ENCODE data around the gene SYCE3. TPM values are rescaled to one million over a fixed set of nuclear protein-coding genes. Genes with fewer than 3 reads are reported as not detected.

Gene SYCE3
- total RNA-seq, 1 donor from 2014 or later = not detected

DNA sequence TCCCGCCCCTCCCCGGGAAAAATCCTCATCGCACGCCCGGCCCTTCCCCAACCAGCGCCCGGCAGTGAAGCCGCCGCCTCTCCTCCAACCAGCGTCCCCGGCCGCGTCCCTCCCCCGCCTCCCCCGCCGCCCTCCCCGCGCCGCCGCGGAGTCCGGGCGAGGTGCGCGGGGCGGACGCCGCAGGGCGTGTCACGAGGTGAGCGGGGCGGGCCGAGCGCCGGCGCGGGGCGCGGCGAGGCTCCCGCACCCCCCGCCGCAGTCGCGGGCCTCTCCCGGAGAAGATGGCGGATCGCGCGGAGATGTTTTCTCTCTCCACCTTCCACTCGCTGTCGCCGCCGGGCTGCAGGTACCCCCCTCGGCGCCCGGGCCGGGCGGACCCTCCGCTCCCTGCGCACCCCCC is 37.8 kb upstream of the SYCE3 start, which contains the start of gene MAPK8IP2:
Gene MAPK8IP2, plus strand, starts transcription at position 256 of the 400 bp plus-strand sequence. Its CDS starts 26 bp downstream, at position 282.
- DNase-seq = no peak

DNA sequence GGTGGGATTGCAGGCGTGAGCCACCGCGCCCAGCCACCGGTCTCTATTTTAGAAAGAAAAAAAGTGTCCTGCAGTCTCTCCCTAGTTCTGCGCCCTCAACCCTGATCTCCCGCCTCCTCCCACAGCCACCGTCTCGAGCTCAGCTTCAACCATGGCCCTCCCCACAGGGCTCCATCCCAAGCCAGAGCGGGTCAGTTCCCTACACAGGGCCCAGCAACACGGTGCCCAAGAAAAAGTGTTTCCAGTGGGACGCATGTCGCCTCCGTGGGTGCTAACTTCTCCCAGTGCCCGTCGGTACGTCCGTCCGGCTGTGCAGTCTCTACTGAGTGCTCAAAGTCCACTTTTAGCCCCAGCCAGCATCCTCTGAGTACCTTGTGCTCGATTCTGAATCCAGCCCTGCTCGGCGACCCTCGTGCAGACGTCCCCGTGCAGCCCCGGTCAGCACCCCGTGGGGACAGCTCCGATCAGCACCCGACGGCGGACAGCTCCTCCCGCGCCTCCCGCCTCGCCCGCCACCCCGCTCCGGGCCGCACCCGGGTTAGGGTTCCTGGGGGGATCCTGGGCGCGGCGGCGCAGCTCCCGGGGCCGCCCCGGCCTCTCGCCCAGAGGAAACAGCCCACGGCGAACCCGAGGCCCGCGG is 37.2 kb upstream of the SYCE3 start:
- no peak for DNase-seq

DNA sequence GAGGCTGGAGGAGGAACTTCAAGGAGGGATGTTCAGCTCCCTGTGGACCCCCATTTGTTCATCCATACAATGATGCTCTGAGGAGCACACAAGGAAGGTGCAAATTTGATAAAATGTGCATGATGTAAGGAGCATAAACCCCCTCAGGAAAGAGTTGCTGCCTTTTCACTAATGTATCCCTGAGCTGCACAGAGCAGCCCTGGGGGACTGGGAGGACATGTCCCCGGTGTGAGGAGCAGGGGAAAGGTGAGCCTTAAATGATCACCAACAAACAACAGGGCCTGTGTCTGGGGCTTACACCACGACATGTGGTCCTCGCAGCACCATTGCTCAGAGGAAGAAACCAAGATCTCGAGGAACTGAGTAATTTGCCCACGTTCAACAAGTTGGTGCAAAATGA is 34.4 kb upstream of the SYCE3 start:
- DNase-seq = no peak

DNA sequence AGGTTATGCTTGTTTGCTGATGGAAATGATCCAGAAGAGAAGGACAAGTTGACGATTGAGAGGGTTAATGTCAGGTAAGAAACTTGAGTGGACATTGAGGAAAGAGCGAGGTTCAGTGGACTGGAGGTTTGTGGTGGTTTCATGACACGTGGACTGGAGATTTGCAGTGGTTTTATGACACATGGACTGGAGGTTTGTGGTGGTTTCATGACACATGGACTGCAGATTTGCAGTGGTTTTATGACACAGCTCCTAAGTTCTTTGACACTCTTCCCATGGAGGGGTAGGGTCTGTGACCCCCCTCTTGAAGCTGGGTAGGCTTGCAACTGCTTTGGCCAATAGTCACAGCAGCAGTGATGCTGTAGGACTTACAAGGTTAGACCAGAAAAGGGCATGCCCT is 32.5 kb upstream of the SYCE3 start:
- DNase-seq = no peak

DNA sequence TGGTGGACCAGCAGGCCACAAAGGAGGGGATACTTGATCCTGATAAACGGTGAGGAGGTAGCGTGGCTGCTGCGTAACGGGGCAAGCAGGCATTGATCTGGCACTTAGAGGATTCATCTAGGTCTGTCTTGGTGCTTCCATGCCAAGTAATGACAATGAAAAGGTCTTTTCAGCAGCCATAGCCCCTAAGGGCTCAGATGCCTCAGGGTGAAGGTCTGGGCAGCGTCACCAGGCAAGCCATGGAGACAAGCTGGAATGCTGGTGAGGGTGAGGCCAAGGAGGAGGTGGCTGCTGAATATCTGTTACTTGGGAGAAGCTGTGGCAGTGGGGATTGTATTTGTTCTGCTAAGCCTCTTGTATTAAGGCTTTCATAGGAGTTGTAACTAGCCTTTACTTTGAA is 24.7 kb upstream of the SYCE3 start:
- no peak for DNase-seq

DNA sequence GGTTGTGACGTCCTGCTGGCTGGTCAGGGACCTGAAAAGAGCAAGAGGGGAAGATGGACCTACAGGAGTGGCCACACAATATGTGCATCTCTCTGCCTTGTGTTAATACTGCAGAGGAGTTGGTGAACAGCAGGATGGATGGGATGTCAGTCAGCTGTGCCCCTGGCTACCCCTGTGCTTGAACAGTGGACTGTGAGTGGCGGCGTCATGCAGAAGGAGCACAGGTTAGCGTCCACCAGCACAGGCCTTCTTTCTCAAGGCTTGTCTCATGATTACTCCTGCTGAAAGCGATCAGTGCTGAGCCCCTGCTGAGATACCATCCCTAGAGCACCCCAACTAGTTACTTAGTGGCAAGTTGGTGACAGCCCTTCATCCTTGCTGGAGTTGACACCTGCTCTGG is 23.7 kb upstream of the SYCE3 start:
- no peak for DNase-seq

DNA sequence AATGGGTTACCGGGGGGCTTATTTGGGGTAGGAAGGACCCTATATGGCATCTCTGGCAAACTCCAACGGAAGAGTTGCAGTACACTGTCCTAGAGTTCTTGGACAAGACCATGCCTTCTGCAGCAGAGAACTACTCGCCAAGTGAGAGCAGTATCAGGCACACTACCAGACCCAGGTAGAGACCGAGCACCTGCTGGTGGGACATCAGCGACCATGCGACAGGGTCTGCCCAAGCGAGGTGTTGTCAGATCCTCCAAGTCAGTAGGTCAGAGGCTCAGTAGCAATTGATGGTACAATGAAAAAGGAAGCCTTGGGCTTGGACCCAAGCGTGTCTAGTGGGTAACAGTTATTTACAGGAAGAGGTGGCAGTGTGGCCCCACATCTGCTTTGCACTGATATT is 23.1 kb upstream of the SYCE3 start:
- DNase-seq = no peak

DNA sequence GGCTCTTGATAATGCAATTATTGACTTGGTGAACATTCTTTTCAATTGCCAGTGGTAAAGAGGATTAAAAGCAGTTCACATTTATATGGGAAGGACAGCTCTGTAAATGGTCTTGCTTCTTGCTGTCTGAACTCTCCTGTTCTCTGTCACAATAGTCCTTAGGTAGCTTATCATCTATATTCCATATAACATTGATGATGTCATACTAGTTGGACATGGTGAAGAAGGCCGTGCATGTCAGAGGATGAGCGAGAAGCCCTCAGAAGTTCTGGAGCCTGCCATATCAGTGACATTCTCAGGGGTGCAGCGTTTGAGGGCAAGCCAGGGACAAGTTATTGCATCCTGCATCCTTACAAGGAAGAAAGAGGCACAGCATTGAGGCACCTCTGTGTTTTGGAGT is 22.5 kb upstream of the SYCE3 start:
- DNase-seq = no peak

DNA sequence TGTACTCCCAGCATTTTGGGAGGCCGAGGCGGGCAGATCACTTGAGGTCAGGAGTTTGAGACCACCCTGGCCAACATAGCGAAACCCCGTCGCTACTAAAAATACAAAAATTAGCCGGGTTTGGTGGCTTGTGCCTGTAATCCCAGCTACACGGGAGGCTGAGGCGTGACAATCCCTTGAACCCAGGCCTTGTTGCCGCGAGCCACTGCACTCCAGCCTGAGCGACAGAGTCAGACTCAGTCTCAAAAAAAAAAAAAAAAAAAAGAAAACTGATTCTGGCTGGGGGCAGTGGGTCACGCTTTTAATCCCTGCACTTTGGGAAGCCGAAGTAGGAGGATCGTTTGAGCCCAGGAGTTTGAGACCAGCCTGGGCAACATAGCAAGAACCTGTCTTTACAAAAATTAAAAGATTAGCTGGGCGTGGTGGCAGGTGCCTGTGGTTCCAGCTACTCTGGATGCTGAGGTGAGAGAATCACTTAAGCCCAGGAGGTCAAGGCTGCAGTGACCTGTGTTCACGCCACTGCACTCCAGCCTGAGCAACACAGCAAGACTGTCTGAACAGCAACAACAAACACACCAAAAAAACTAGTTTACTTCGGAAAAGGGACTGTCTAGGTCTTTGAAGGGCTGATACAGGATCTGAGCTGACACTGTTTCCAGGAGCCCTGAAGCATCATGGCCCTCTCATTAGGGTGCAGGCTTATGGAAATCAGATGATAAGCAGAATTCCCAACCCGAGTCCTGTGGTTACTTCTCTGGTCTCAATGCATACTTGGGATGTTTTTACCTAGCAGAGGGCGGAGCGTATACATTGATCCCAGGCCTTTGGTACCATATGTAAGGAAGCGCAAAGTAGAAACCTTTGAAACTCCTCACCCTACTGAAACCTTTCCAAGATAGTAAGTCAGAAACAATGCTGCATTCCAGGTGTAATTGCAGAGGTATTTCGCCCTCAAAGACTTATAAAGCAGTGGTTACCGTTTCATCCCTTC is 21.7 kb upstream of the SYCE3 start:
- no peak for DNase-seq

DNA sequence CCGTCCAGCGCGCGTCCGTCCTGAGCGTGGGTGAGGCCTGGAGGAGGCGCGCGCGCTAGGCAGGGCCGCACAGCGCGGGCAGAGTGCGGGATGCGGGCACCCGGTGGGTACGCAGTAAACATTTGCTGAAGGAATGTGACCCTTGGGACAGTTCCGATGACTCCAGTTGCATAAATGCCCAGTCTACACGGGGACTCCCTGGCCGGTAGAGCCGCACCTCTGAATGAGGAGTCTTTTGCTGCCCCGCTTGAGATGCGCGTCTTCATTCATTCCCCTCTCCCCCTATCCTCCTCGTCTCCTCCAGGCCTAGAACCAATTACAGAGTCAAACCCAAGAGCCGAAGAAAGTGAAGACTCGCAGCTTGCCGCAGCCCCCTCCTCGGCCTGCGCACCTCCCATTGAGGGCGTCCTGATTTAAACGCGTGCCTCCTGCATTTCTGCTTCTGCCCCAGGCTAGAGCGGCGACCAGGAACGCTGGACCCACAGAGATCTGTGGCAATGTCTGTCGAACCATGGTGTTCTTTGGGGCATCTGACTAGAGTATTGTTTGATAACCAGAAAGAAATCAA is 20.7 kb upstream of the SYCE3 start:
- DNase-seq = peak; percentile 45

DNA sequence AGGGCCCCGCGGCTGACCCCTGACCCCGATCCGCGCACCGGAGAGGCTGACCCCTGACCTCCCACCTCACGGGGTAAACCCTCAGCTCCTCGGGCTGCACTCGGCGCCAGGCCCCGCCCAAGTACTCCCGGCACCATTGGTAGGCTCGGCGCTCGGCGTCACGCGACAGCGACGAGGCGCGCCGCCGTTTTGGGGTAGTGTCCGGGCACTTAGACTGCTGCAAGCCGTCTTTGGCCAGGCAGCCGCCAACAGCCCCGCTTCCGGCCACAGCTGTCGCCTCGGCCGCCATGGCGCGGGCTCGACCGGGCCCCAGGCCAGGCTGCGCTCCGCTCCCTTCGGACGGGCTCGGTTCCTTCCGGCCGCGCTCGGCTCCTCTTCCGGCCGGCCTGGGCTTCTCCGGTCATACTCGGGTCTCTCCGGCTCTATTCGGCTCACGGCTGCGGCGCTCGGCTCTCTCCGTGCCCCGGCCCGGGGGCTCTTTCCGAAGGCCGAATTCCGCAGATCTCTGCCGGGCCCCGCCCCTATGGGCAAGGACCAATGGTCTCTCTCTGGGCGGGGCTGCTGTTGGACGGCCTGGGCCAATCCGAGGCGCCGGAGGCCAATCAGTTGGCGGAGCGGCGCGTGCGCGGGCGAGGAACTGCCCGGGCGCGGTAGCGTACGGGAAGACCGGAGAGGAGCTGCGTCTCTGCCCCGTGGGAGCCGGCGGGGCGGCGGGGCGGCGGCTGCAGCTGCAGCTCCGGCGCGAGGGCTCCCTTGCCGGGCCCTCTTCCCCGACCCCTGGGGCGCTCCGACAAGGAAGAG is 20.0 kb upstream of the SYCE3 start, which contains the start of gene CHKB:
Gene CHKB, minus strand, starts transcription at position 357 of the 801 bp plus-strand sequence. Its CDS starts 68 bp downstream, at position 289.
- DNase-seq = peak; percentile 99

DNA sequence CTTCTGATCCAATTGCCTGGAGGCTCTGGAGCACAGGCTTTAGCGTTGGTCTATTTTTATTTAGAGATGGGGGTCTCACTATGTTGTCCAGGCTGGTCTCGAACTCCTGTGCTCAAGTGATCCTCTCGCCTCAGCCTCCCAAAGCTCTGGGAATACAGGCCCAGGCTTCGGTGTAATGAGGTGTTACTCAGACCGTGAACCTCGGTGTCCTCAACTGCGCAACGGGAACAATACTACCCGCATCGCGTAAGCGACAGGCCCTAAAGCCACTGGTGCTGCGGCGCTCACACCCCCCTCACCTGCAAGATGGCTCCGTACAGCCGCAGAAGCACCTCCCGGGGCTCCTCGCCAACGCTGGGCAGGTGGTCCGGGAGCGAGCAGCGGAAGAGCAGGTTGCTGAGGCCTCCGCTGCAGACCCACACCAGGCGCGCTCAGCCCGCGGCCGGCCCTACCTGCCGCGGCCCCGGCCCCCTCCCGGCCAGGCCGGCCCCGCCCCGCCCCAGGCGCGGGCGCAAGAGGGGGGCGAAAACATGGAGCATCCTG is 19.3 kb upstream of the SYCE3 start:
- no peak for DNase-seq

DNA sequence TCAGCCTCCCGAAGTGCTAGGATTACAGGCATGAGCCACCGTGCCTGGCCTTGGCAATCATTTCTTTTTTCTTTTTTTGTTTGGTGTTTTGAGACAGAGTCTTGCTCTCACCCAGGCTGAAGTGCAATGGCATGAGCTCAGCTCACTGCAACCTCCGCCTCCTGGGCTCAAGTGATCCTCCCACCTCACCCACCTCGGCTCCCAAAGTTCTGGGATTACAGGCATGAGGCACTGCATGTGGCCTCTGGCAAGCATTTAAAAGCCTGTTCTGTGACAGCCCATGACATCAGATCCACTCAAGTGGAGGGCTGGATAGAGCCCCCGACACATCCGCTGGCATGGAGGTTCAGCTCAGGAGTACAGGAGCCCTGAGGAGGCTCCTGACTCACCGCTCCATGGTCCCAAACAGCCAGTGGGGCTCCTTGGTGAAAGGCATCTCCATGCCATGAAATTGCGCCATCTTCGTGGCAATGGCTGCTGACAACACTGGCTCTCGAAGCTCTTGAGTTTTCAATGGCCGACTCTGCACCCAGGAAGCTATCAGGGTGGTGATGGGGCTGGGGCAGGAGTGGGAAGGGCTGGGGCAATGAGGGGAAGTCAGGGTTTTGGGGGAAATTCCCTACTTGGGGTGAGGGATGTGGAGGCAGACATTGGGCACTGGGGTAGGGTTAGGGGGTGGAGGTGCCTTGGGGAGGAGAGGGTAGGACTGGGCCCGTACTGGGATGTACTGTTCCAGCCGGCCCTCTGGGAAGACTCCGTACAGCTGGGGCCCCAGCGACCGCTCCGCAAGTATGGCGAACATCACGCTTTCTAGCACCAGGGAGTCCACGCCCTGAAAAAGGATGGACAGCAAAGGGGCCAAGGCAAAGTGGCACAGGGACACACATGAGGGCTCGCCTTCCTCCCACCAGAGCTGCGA is 18.6 kb upstream of the SYCE3 start:
- DNase-seq = no peak

DNA sequence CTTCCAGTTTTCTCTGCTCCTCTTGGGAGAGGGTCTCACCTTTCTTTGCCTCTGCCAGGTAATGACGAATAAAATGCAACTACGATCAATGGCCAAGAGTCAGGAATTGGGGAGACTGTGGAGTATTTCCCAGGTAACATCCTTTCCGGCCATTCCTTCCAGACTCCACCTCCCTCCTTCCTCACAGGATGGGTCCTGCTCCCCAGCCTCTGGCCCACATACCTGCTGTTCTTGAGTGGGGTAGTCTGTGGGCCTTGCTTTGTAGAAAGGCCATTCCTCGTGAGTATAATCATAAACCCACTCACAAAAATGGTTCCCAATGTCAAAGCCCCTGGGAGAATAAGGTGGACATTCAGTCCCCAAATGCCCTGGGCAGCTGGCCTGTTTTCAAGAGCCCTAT is 17.0 kb upstream of the SYCE3 start:
- DNase-seq = no peak

DNA sequence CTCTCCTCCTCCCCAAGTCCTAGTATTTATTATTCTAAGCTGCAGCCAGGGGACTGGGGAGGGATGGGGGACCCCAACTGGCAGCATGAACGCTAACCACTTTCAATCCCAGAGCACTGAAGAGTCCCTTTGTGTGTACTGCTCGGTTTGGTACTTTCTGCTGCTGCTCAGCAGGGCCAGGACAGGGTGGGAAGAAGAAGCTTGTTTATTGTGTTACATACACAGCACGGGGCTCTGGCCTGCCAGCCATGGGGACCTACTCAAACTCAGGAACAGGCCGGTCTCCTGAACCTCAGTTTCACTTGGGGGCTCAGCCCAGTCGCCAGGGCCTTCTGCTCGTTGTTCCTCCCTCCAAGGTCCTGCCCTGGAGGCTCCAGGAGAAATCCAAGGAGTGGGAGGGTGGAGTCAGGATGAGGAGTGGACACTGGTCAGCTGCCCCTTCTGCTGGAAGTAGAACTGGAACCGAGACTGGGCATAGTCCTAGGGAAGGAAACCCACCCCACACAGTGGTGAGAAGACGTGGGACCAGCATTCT is 16.1 kb upstream of the SYCE3 start:
- DNase-seq = no peak

DNA sequence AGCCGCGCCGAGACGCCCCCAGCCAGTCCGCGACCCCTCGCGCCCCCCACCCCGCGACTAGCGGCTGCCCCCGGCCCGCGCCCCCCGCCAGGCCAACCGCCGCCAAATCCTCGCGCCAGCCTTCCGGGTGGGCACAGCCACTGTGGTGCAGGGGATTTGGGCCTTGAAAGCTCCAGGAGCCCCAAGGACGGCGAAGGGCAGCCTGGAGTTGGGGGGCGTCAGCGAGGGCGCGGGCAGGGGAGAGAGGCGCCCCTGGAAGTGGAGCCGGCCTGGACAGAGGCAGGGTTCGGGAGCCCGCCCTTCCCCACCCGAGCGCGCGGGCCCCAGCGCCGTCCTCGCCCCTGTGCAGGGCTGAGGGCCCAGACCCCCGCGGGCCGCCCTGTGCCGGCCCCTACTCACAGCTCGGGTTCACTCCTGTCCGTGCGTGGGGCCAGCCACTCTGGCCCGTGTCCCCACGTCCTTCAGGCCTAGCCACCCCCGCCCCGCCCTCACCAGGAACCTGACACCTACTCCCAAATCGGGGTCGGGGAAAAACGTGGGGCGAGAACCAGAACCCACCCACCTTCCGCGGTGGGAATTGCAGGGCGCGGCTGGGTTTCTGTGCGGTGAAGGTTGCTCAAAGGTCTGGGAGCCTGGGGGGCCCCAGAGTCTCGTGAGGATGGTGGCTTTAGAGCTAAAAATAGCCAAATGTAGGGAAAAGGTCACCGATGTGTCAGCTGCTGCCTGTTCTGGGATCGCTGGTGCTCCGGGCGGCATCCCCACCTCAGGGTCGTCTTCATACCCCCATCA is 15.5 kb upstream of the SYCE3 start, which contains the start of gene CPT1B:
Gene CPT1B, minus strand, starts transcription at position 441 of the 789 bp plus-strand sequence. CDS start 512 bp downstream, outside the sequence.
- no peak for DNase-seq

DNA sequence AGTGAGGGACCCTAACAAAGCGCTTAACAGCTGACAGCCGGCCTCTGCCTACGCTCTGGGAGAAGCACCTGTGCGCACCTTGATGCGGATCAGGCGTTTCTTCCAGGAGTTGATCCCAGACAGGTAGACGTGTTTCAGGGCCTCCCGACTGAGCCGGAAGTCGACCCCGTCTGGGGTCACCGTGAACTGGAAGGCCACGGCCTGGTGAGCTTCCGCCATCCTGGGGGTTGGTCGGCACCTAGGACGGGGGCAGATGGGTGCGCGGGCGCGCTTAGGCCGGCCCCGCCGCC is 14.9 kb upstream of the SYCE3 start:
- DNase-seq = no peak

DNA sequence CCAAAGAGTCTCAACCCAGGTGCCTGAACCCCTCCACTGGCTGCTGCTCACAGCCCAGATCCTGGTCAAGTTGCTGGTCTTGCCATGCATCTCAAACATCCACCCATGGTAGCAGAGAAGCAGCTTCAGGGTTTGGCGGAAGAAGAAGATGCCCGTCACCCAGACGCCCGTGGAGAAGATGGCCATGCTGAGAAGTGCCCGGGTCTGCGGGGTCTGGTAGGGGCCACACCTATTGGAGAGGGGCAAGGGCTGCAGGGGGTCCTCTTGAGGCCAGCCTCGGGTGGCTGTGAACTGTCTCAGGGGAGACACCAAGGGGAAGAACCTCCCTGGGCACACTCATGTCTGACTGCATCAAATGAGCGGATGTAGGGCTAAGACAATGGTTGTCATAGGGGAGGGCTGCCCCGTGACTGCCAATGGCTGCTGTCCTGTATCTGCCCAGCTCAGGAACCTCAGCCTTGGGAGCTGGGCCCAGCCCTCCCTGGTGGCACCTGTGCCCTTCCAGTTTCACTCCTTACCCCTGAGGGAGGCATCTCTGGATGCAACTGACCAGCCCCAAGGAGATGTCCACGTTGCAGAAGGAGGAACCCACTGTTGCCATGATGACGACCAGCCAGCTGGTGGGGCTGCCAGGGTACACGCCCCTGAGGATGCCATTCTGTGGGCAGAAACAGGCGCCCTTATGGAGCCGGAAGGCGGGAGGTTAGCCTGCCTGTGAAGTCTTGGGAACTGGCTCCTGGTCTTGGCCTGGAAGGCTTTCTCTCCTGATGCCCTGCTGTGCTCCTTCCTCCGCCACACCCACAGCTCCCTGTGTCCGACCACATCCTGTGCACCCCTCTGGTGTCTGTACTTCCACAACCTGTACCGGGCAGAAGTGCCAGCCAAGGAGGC is 14.3 kb upstream of the SYCE3 start:
- DNase-seq = no peak

DNA sequence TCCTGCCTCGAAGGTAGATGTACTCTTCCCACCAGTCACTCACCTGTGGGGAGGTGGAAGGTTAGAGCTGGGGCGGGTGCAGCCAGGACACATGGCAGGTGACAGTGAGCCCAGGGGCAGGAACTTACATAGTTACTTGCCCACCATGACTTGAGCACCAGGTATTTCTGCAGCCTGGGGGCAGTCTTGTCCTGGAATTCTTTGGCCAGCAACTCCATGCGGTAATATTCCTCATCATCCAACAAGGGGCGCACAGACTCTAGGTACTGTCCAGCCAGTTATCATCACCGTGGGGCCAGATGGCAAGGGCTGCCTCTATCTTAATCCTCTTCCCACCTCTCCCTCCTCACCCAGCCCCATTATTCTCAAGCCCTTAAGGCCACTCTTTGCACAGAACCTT is 13.4 kb upstream of the SYCE3 start:
- DNase-seq = no peak
